Liver (tissue), 3 donors: ENCODE results near the gene PSMC4.
"Not testable (repeated sequence)": the region's sequence is repeated elsewhere in the genome, so short reads cannot be mapped to it uniquely, and the experiment has no call there.

ENCODE experiments used
- CTCF ChIP-seq: fragments of 150-350 bp; IDR thresholded peaks from 2 replicates; pipeline ENCODE4 v1.5.1; 2017; ENCODE audit warnings: improper control_type of control experiment, low read depth, low read length; ENCODE audit not compliant: missing input control
- FOXA1 ChIP-seq: IDR thresholded peaks from 2 replicates; pipeline ENCODE4 v1.6.1; 2016; ENCODE audit warnings: antibody characterized with exemption
- GABPA ChIP-seq, 2 donors: IDR thresholded peaks in 1 of 2; conservative IDR thresholded peaks in 1 of 2; 2 replicates each; pipeline ENCODE4 v1.6.1; 2016; ENCODE audit warnings: antibody characterized with exemption in 2 of 2, mild to moderate bottlenecking in 1 of 2, moderate library complexity in 1 of 2
- MAX ChIP-seq: IDR thresholded peaks from 2 replicates; pipeline ENCODE4 v1.6.1; 2016; ENCODE audit warnings: antibody characterized with exemption
- RAD21 ChIP-seq, 2 donors: IDR thresholded peaks; 2 replicates each; pipeline ENCODE4 v1.6.1; 2016; ENCODE audit warnings: antibody characterized with exemption in 2 of 2, mild to moderate bottlenecking in 2 of 2
- RXRA ChIP-seq, 2 donors: IDR thresholded peaks; 2 replicates each; pipeline ENCODE4 v1.6.1; 2017 to 2018; ENCODE audit warnings: antibody characterized with exemption in 2 of 2, mild to moderate bottlenecking in 1 of 2
- TAF1 ChIP-seq: conservative IDR thresholded peaks from 2 replicates; pipeline ENCODE4 v1.6.1; 2016; ENCODE audit warnings: antibody characterized with exemption, mild to moderate bottlenecking
- YY1 ChIP-seq: IDR thresholded peaks from 2 replicates; pipeline ENCODE4 v1.6.1; 2016; ENCODE audit warnings: antibody characterized with exemption, mild to moderate bottlenecking
- ZBTB33 ChIP-seq: IDR thresholded peaks from 2 replicates; pipeline ENCODE4 v1.6.1; 2016; ENCODE audit warnings: antibody characterized with exemption
- donor health status: healthy.
- donor health status: healthy.

GRCh38 chr19:39957886-39958285, 13.1 kb upstream of the PSMC4 start:
- TF ChIP-seq YY1; CTCF; FOXA1; GABPA (IDR thresholded peaks at IDR 0.05 in 1 of 2, conservative IDR thresholded peaks at IDR 0.05 in 1 of 2); MAX; RXRA (IDR thresholded peaks at IDR 0.05); TAF1; ZBTB33; RAD21 (IDR thresholded peaks at IDR 0.05): not testable (repeated sequence)
